Measurements from ENCODE around the gene CELF2.
"Not testable (repeated sequence)": the region's sequence is repeated elsewhere in the genome, so short reads cannot be mapped to it uniquely, and the experiment has no call there.

The CELF2 gene

DNA sequence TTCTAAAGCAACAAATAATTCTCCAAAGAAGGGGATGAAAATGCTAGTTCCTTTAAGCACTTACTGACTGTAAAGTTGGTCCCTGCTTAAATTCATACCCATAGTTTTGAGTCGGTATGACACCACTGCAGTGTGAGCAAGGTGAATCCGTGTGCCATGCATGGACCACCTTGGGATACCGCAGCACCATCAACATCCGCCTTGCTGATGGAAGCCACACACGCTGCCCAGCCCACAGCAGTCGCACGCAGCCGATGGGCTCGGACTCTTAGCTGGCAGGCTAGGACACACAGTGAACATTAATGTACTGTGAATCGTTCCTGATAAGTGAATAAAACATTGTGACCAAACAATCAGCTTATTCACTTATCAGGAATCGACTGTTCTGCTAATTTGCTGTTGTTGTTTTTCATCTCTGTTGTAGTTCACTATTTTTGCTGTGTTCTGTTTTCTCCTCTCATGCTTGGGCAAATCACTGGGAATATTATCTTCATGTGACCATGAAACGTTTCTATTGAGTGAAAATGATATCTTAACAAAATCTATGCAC is 318.3 kb downstream of the CELF2 start:
- DNase-seq = no peak

- DNase-seq = no peak
Observed at GRCh38 chr10:11336722-11337162, 319.1 kb downstream of the CELF2 start.

GRCh38 chr10:11337516-11337915 is 319.8 kb downstream of the CELF2 start:
- DNase-seq = no peak

DNA sequence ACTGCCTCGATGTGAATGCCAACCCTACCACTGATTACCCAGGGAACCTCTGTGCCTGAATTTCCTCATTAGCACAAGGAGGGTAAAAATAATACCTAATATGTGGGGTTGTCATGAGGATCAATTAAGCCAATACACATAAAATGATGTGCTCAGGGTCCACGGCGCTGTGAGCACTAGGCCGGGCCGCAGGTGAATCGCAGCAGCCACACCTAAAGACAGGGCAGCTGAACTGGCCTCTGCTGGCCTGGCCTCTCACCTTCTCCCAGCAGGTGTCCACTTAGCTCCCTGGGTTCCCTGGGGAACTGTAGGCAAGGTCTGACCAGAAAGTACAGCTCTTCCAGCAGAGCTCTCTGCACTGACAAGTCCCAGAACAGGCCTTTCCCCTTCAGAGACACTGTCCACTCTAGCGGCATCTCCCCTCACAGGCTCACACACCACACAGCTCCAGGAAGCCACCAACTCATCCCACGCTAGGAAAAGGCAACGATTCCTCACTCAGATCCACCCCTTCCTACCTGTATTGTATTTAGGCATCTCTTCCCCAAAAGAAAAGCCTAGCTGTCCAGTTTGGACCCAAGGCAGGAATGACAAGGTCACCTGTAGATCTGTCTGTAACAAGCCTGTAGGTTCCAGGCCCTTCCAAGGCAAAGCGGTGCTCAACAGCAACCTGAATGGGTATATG is 320.6 kb downstream of the CELF2 start:
- no peak for DNase-seq

DNA sequence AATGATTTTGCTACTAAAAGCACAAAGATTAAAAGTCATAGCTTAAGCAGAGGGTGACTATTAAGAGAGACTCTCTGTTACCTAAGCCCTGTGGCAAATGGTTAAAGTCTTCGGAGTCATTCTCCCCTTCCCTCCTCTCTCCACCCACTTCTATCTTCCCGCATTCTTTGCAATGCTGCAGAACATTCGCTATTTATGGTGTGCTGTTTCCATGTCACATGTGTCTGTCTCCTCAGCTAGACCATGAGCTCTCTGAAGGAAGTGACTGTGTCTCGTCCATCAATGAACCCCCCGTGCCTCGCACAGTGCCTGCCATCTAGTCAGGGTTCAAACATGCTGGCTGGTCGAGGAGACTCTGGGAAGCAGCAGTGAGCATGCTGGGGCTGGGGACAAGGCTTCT is 321.3 kb downstream of the CELF2 start:
- no peak for DNase-seq

- DNase-seq = no peak
Observed at GRCh38 chr10:11339660-11340059, 322.0 kb downstream of the CELF2 start.

GRCh38 chr10:11341283-11341960 is 323.8 kb downstream of the CELF2 start:
- DNase-seq = no peak

DNA sequence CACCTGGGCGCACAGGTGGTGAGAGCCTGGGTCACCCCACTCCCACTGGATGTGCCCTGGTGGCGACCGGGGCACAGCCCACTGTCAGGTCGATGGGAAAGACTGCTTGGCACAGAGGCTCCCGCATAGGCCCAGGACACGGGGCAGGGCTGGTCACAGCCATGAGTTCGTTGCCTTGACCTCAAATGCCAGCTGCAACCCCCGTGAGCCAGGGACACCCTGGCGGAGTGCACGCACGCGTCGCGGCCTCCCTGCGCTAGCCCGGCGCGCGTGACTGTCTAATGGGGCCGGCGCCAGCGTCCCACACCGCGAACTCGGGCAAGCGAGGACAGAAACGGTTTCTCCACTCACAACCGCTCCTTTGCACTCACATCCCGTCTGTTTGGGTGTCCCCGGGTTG is 326.4 kb downstream of the CELF2 start:
- DNase-seq = no peak

GRCh38 chr10:11344550-11344949 is 326.9 kb downstream of the CELF2 start:
- no peak for DNase-seq

GRCh38 chr10:11345224-11346054 is 327.8 kb downstream of the CELF2 start:
- DNase-seq = peak; percentile 37

- DNase-seq = not testable (repeated sequence)
Observed at GRCh38 chr10:11347580-11347979, 329.9 kb downstream of the CELF2 start.

DNA sequence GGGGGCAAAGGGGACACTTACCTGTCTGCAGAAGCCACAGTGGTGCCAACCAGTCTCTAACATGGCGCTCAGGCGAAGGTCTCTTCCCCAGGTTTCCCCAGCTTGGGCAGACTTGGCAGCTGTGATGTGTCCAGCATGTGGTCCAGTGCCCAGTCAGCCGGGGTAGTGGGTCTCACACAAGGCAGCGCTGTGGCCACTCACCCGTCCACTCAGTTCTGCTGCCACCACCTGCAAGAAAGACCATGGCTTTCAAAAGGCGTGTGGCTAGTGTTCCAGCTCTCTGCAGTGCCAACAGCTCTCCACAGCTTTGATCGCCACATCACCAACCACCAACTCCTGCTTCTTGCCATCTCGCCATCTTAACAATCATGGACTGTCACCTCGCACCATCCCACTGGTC is 334.1 kb downstream of the CELF2 start:
- no peak for DNase-seq

DNA sequence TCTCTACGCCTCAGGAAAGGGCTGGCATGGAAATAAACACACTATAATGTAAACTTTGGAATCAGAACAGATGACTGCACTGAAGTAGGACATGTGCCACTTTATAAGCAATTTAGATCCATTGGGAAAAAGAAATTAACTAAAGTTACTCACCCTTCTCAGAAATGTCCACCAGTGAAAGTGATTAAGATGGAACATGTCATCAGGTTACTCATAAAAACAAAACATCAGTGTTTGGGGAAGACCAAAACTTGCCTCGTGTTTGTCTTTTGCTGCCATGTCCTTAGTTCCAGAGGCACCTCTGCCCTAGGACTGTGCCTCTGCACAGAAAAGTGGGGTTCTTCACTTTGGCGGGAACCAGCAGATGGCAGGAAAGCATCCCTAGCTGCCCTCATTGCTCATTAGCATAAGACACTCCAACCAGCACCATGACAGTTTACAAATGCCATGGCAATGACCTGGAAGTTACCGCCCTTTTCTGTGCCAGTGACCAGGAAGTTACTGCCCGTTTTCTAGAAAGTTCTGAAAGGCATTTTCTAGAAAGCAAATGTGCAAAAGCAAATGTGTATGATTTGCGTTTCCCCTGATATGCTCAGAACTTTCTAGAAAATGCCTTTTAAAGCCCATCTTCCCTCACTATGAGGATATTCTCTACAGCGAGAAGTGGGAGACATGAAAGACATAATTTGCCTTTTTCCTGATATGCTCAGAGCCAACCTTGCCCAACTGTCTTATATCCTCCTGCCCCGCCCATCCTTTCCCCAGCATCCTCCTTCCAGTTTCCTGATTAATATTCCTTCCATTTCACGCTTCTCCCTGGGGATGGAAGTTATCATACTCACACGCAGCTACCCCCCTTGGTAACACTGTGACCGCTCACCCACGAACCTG is 335.6 kb downstream of the CELF2 start:
- no peak for DNase-seq

GRCh38 chr10:11354823-11355222 is 337.2 kb downstream of the CELF2 start:
- no peak for DNase-seq

GRCh38 chr10:11355592-11355991 is 337.9 kb downstream of the CELF2 start:
- DNase-seq = no peak

DNA sequence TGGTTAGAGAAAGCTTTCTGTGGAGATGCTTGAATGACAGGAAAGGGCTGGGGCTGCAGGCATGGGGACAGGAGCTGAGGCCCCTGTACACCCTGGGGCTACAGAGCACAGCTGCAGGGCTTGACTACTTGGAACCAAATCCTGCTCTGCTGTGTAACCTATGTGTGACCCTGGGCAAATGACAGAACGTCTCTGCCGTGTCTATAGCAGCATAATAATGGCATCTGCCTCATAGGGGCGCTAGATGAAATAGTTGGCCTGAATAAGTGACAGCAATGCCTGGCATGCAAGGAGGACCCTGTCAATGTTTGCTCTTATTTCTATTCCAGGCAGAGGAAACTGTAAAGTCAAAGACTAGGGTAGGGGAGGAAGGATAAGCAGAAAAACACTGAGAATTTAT is 339.8 kb downstream of the CELF2 start:
- no peak for DNase-seq

GRCh38 chr10:11358011-11358410 is 340.3 kb downstream of the CELF2 start:
- no peak for DNase-seq

DNA sequence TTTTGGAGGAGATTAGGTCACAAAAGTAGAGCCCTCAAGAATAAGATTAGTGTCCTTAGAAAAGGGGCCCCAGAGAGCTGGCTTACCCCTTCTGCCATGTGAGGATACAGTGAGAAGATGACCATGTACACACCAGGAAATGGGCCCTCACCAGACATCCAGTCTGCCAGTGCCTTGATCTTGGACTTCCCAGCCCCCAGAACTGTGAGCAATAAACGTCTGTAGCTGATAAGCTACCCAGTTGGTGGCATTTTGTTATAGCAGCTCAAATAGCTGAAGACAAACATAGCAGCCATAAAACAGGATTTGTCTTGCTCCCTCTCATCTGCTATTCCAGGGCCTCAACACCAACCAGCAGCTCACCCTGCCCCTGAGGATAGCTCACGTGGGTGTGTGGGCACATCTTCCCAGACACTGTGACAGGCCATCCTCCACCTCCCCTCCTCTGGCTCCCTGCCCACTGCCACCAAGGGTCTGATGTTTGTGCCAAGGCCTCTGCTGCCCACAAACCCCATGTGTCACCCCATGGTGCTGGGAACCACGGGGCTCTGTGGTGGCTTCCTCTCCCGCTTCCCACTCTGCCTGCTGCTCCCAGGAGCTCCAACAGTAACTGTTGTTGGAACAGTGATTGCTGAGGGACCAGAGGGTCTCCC is 341.4 kb downstream of the CELF2 start:
- DNase-seq = no peak

- DNase-seq = no peak
Observed at GRCh38 chr10:11359869-11360268, 342.2 kb downstream of the CELF2 start.

GRCh38 chr10:11363497-11363896 is 345.8 kb downstream of the CELF2 start:
- DNase-seq = no peak

- no peak for DNase-seq
Observed at GRCh38 chr10:11364241-11364640, 346.6 kb downstream of the CELF2 start.

- DNase-seq = not testable (repeated sequence)
Observed at GRCh38 chr10:11366889-11367288, 349.2 kb downstream of the CELF2 start.
